ENCODE measurements around the gene LOXHD1.

- no peak for TF ChIP-seq CTCF (conservative IDR thresholded peaks at IDR 0.05; ENCODE audit: low read depth, low read length)
- no peak for TF ChIP-seq FOS (IDR thresholded peaks at IDR 0.05; ENCODE audit: low read depth, low read length)
- no peak for TF ChIP-seq RAD21 (IDR thresholded peaks at IDR 0.05; ENCODE audit: low read length)
- TF ChIP-seq, protein P1, sequence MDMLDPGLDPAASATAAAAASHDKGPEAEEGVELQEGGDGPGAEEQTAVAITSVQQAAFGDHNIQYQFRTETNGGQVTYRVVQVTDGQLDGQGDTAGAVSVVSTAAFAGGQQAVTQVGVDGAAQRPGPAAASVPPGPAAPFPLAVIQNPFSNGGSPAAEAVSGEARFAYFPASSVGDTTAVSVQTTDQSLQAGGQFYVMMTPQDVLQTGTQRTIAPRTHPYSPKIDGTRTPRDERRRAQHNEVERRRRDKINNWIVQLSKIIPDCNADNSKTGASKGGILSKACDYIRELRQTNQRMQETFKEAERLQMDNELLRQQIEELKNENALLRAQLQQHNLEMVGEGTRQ (IDR thresholded peaks at IDR 0.05; ENCODE audit: low read depth, low read length), result no peak
Observed at GRCh38 chr18:46577546-46577945, 79.5 kb downstream of the LOXHD1 start.
